SKM-1 treated with dmso at 0.1 percent for 144 hours (cell line): ENCODE measurements around the gene PLXNC1.
"Not testable (repeated sequence)": the region's sequence is repeated elsewhere in the genome, so short reads cannot be mapped to it uniquely, and the experiment has no call there.

Experiments
- DNase-seq: peaks from one replicate; lab custom pipeline; 2025; ENCODE audit not compliant: unreplicated experiment; lab: John Stamatoyannopoulos, UW

The PLXNC1 gene

GRCh38 chr12:94285943-94286582, 137.7 kb downstream of the PLXNC1 start:
- no peak for DNase-seq

- DNase-seq = no peak
Observed at GRCh38 chr12:94286583-94287244, 138.3 kb downstream of the PLXNC1 start.

DNA sequence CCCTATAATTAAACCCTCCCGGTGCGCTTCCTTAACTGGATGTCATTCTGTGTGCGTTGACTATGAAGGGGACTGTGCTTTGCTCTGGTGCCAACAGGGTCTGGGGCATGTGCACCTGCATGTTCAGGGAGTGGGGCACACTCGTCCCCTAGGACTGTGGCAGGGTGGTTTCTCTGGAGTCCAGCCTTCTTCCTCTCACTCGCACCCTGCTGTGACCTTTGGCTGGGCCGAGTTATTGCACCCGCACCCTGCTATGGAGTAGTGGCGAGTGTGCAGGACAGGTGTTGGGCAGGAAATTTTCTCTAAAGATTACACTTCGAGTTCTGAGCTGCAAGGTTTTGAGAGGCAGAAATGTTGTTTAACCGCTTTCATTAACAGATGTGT, 138.9 kb downstream of the PLXNC1 start:
- DNase-seq = no peak

DNA sequence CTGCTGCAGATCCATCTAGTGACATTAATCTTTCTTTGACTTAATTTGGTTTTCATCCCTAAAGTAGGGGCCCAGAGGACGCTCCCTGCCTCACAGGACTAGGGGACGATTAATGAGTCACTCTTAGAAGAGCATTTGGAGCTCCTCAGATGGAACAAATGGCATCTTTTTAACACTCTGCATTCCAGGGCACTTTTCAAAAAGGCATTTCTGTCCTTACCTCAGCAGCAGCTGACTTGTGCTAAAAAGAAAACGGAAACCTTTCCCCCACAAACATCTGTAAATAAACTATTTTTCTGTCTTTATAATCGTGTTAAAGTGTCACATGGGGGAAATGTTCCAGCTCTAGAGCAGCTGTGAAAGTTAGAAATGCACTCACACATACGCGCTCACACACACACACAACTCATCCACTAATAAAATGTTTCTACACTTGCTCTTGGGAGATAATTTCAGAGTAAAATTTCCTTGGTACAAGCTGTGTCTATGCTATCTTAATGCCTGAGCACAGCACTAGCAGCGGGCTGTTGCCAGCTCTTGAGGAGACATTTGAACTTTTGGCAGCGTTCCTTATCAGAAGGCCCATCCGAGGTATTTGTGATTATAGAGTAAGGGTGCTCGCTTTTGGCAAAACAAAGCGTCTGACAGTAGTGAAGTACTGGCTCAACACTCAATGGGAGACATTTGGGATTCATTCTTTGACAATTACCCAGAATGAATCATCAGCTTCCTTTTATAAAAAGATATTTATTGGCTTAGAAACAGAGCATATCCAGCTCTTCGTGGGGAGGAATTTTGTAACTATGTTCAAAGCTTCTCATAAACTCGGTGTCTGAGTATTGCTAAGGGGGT, 141.3 kb downstream of the PLXNC1 start:
- DNase-seq = no peak

- no peak for DNase-seq
Observed at GRCh38 chr12:94290353-94290752, 142.0 kb downstream of the PLXNC1 start.

DNA sequence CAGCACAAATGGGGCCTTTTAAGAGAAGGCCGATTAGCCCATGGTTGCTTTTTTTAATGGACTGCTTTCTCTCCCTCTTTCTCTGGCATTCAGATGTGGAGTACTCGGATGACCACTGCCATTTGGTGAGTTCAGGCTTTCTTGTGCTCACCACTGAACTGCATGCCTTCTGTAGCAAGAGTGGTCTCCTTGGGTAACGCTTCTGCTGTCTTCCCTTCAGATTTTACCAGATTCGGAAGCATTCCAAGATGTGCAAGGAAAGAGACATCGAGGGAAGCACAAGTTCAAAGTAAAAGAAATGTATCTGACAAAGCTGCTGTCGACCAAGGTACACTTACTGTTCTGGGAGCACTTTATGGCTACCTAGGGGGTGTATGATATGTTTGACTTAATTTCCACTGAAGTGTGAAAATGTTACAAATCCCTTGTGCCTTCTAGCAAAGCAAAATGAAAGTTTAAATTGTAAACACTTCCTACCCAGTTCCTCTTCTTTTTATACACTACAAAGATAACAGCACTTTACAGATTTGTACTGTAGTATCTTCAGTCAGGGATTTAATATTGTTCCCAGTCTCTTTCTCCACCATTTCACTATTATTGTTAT, 148.8 kb downstream of the PLXNC1 start:
- no peak for DNase-seq

- no peak for DNase-seq
Observed at GRCh38 chr12:94297876-94298505, 149.6 kb downstream of the PLXNC1 start.

DNA sequence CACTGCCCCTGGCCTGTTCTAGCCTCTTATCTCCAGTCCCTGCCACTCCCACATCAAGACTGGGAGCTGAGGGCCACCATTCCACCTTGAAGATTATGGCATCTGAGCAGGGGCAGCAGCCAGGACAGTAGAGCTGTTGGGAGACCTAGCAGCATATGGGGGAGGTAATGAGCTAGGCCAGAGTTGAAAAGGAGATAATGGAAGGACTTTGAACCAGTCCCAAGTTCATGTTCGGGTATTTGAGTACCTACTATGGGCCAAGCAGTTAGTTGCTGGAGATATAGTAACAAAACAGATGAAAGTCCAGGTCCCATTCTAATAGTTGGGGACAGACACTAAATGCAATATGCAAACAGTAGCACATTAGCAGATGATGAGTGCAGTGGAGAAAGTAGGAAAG, 151.5 kb downstream of the PLXNC1 start:
- no peak for DNase-seq

DNA sequence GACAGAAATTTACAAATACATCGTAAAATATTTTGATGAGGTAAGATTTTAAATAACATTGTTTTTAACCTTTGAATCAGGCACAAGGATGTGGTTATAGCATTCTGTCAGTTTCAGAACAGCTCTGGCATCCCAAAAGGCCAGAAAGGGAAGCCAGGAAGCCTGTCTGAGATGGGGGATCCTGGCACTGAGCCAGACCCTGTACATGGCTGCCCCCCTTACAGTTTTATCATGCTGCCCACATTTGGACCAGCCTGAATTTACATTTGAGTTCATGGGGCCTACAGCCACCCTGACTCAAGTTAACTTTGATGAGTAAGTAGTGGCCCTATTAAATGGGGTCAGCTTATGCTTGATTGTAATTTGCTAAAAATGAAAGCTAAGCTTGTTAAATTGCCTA, 155.6 kb downstream of the PLXNC1 start:
- DNase-seq = no peak

- no peak for DNase-seq
Observed at GRCh38 chr12:94304566-94305061, 156.2 kb downstream of the PLXNC1 start.

- no peak for DNase-seq
Observed at GRCh38 chr12:94305130-94305957, 157.0 kb downstream of the PLXNC1 start.

- DNase-seq = no peak
Observed at GRCh38 chr12:94308612-94309011, 160.2 kb downstream of the PLXNC1 start.

DNA sequence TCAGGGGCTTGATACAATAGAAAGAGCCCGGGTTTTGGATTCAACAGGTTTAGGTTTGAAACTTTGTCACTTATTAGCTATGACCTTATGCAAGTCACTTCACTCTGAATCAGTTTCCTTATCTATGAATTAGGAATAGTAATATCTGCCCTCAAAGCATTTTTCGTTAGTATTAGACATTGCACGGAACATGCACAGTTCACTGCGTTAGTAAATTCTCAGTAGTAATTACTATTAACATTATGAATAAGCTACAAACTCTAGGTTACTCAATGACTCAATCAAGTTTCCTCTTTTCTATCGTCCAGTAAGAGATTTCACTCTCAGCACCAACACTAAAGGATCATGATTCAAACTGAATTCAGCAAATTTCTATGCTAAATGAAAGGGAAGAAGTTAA, 161.0 kb downstream of the PLXNC1 start:
- no peak for DNase-seq

DNA sequence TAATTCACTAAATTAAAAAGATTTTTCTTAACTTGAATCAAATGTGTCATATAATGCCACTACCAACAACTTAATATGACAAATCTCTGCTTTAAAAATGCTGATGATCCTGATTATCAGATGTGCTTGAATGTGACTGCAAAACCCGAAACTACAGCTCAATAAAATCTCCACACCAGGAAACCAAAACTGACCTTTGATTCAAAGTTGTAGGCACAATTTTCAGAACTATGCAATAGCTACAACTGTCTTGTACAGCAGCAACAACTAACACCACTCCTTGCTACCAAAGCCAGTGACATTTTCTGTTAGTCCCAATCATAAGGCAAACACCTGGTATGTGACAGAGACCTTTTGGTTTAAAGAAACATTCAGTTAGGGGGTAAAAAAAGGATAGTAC, 164.0 kb downstream of the PLXNC1 start:
- DNase-seq = no peak

DNA sequence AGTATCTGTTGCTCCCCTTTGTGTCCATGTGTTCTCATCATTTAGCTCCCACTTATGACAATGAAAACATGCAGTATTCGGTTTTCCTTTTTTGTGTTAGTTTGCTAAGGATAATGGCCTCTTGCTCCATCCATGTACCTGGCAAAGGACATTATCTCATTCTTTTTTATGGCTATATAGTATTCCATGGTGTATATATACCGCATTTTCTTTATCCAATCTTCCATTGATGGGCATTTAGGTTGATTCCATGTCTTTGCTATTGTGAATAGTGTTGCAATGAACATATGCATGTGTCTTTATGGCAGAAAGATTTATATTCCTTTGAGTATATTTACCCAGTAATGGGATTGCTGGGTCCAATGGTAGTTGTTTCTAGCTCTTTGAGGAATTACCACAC, 168.2 kb downstream of the PLXNC1 start:
- not testable (repeated sequence) for DNase-seq

DNA sequence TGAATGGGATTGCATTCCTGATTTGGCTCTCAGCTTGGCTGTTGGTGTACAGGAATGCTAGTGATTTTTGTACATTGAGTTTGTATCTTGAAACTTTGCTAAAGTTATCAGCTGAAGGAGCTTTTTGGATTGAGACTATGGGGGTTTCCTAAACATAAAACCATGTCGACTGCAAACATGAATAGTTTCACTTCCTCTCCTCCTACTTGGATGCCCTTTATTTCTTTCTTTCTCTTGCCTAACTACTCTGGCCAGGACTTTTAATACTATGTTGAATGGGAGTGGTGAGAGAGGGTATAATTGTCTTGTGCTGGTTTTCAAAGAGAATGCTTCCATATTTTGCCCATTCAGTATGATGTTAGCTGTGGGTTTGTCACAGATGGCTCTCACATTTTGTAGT, 169.8 kb downstream of the PLXNC1 start:
- no peak for DNase-seq

- no peak for DNase-seq
Observed at GRCh38 chr12:94320109-94320508, 171.7 kb downstream of the PLXNC1 start.

DNA sequence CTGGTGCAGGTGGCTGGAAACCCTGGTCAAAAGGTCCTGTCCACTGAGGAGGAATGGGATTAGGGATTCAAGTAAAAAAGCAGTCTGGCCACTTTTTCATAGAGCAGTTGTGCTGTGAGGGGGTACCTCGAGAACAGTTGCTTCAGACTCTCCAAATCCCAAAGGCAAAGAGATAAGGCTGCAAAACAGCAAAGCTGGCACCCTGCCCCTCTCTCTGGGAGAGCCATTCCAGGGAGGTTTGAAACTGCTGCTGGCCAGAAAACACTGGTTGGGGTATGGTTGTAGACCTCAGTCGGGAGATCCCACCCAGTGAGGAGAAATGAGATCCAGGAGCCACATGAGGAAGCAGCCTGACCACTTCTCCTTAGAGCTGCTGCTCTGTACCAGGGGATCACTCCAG, 174.0 kb downstream of the PLXNC1 start:
- no peak for DNase-seq

GRCh38 chr12:94326234-94326633, 177.9 kb downstream of the PLXNC1 start:
- DNase-seq = no peak

GRCh38 chr12:94326727-94327126, 178.3 kb downstream of the PLXNC1 start:
- DNase-seq = no peak
